Heart right ventricle (tissue), 16 donors: ENCODE results near the gene AQR. TPM values are rescaled to one million over a fixed set of nuclear protein-coding genes. Genes with fewer than 3 reads are reported as not detected.
A peak's percentile ranks its signal among the peaks of the same experiment; 100 is the strongest.

Source experiments
- ATAC-seq, 8 donors: fragments of 200-7000 bp; cut with Tn5 transposase; one replicate each; pipeline ENCODE4 v1.9.1; 2020; ENCODE audit warnings: mild to moderate bottlenecking in 8 of 8, moderate library complexity in 8 of 8, moderate number of reproducible peaks in 1 of 8
- DNase-seq, 2 donors: peaks; one replicate each; pipeline ENCODE4 v3.0.0-alpha.2; 2020
- H3K27ac ChIP-seq, 10 donors: fragments of 200-600 bp; sonication (generic) in 2 of 10; one replicate each; pipeline versions ENCODE4 v1.5.0 to v1.8.0; 2020 to 2022; ENCODE audit warnings: mild to moderate bottlenecking in 3 of 10
- H3K27me3 ChIP-seq, 7 donors: fragments of 200-600 bp; one replicate each; pipeline ENCODE4 v1.8.0; 2021 to 2022; ENCODE audit warnings: mild to moderate bottlenecking in 2 of 7
- H3K36me3 ChIP-seq, 9 donors: fragments of 200-600 bp; sonication (generic) in 1 of 9; one replicate each; pipeline versions ENCODE4 v1.5.0 to v1.8.0; 2020 to 2022; ENCODE audit warnings: mild to moderate bottlenecking in 2 of 9
- H3K4me1 ChIP-seq, 9 donors: fragments of 200-600 bp; sonication (generic) in 1 of 9; one replicate each; pipeline versions ENCODE4 v1.5.0 to v1.8.0; 2020 to 2022; ENCODE audit warnings: mild to moderate bottlenecking in 4 of 9
- H3K4me3 ChIP-seq, 10 donors: fragments of 200-600 bp; sonication (generic) in 2 of 10; one replicate each; pipeline versions ENCODE4 v1.5.0 to v1.8.0; 2020 to 2022; ENCODE audit warnings: mild to moderate bottlenecking in 7 of 10, moderate library complexity in 2 of 10
- H3K9me3 ChIP-seq, 11 donors: fragments of 200-600 bp in 10 of 11; sonication (generic) in 2 of 11; one replicate each; pipeline versions ENCODE4 v1.5.0 to v1.8.0; 2013 to 2022; ENCODE audit warnings: mild to moderate bottlenecking in 2 of 11, control low read depth in 1 of 11, moderate library complexity in 1 of 11
- WGBS, 2 donors: extraction: QIAGEN DNeasy Blood & Tissue Kit; methylation state at CpG; one replicate each; pipeline ENCODE4 v1.1.7; 2013; ENCODE audit warnings: inconsistent platforms in 1 of 2; 5-methylcytosine and 5-hydroxymethylcytosine counted together
- intact Hi-C, 10 donors: fragments of 100-400 bp; cut with DNase I; formaldehyde crosslinking; loops; one replicate each; pipeline versions ENCODE4 v1.11.1 to v1.14.2; 2022
- polyA plus RNA-seq, 2 donors: library from polyadenylated mRNA; stranded (reverse); fragments of 200-250 nt; gene quantifications; one replicate each; pipeline ENCODE4 v1.2.3, GENCODE V29; 2013
- total RNA-seq, 10 donors: library from RNA; stranded (reverse); fragmentation: NEBNext Ultra II Directional in 3 of 10; extraction: Animal tissue kit (Norgen Biotek cat#: 25700) in 3 of 10; gene quantifications; one replicate each; pipeline versions ENCODE4 v1.2.1 to v1.2.4, GENCODE V29; 2021 to 2023
- TF ChIP-seq, protein P1 (sequence below), 9 donors: fragments of 200-600 bp; sonication (generic) in 2 of 9; IDR thresholded peaks; one replicate each; pipeline versions ENCODE4 v1.5.0 to v1.8.0; 2021 to 2022; ENCODE audit warnings: antibody characterized with exemption in 9 of 9, mild to moderate bottlenecking in 5 of 9, moderate library complexity in 1 of 9
- donor health status: Arrhythmogenic right ventricular cardiomyopathy.
- donor health status: ischemic (EF 13 %, LVEDD 7.1; RV severe dilation, severe dysfunction).
- donor health status: healthy with polysubstance abuse.
- donor health status: DM: no; HTN: yes; CAD: no.
- donor health status: DM: no; HTN: no; CAD: no.
- donor health status: ischemic (EF 25% LVEDD 6.9; RV normal size, moderate dysfunction).
- donor health status: ischemic (EF 25% LVEDD 5.7; RV mildly dilated, moderate dysfunction).
- donor health status: healthy.
- donor health status: DM: yes; HTN: yes; CAD: no.
- donor health status: Ischemic cardiomyopathy.
- donor health status: ischemic (EF 35%, LVEDD 5.7; RV mildly dilated, moderate dysfunction).
- donor health status: nonischemic (EF 11% LVEDD 7.7; RV severe dilation, severe dysfunction).
- donor health status: DM: yes; HTN: yes; CAD: no.
- donor health status: PGD.
- donor health status: ischemic (EF 29% LVEDD 5.4; RV normal size, mild dysfunction).
- donor health status: nonischemic (EF 23%, LVEDD 6.1; RV moderate dilation, normal function).

AQR gene
- total and polyA plus RNA-seq, 12 donors = 6.5 to 14.6 (median 10.8) TPM

DNA sequence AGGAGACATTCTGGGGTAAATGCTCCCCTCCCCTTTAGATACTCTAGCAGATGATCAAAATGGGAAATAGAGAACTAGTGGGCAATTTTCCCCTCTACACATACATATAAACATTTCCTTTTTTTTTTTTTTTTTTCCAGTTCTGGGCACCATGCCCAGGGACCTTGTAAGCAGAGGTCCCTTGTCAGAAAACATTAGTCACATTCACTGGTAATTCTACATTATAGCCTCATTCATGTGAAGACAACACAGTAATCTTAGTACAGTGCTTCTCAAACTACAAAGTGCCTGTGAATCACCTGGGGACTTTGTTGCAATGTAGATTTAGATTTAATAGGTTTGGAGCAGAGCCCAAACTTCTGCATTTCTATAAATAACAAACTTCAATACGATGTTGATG is 114.1 kb downstream of the AQR start:
- peak in 6 of 8 donors; percentile 15 to 65 (median 36) for ATAC-seq
- TF ChIP-seq, protein P1, sequence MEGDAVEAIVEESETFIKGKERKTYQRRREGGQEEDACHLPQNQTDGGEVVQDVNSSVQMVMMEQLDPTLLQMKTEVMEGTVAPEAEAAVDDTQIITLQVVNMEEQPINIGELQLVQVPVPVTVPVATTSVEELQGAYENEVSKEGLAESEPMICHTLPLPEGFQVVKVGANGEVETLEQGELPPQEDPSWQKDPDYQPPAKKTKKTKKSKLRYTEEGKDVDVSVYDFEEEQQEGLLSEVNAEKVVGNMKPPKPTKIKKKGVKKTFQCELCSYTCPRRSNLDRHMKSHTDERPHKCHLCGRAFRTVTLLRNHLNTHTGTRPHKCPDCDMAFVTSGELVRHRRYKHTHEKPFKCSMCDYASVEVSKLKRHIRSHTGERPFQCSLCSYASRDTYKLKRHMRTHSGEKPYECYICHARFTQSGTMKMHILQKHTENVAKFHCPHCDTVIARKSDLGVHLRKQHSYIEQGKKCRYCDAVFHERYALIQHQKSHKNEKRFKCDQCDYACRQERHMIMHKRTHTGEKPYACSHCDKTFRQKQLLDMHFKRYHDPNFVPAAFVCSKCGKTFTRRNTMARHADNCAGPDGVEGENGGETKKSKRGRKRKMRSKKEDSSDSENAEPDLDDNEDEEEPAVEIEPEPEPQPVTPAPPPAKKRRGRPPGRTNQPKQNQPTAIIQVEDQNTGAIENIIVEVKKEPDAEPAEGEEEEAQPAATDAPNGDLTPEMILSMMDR (IDR thresholded peaks at IDR 0.05) = no peak
- 15 to 26% methylated on average over 1 of the region's 1 CpG for WGBS, 2 donors

DNA sequence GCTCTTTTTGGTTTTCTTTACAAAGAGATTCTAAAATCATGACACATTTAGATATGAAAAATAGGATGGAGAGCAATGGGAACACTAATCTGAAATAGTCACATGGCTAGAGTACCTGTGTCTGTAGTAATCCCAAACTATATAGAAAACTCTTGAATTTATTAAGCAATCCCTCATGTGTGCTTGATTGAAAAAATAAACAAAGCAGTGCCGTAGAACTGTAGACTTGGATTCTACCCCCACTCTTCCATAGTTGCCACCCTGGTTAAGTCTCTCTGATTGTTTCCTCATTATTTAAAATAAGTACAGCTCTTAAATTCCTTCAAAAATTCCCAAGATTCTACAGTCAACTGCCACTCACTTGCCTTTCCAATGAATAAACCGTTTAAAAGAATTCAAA is 115.3 kb downstream of the AQR start:
- 91 to 94% methylated on average over 2 of the region's 2 CpGs for WGBS, 2 donors
- H3K4me1 ChIP-seq = peaks cover 0 to 42% (median 28%) of the 10 kb centered on the region in 9 donors
- ATAC-seq (no peak), DNase-seq (no peak)
- TF ChIP-seq, protein P1 (IDR thresholded peaks at IDR 0.05) = no peak
- no peaks in the 10 kb centered on the region for H3K27me3 ChIP-seq
- H3K27ac ChIP-seq = no peak overlapping the region
- no peaks in the 10 kb centered on the region for H3K9me3 ChIP-seq
- peaks cover 0 to 38% (median 17%) of the 10 kb centered on the region in 9 donors for H3K36me3 ChIP-seq
- intact Hi-C loops = loop anchor here in 2 of 10 donors (5.0 to 10.0 kb wide), 2 partner anchors 57 to 61 kb away; partner anchors contain the start of gene ACTC1 (in 1 of the 2)
- no peak overlapping the region for H3K4me3 ChIP-seq

More for the DNA sequence above, 114.1 kb downstream of the AQR start:
- no peak overlapping the region for H3K4me3 ChIP-seq
- intact Hi-C loops = loop anchor here in 1 of 10 donors (10.0 kb wide), 1 partner anchor 59 kb away; no protein-coding TSS in a partner anchor
- H3K9me3 ChIP-seq = no peaks in the 10 kb centered on the region
- no peaks in the 10 kb centered on the region for H3K27me3 ChIP-seq
- peaks cover 0 to 50% (median 24%) of the 10 kb centered on the region in 9 donors for H3K36me3 ChIP-seq
- peaks cover 0 to 42% (median 28%) of the 10 kb centered on the region in 9 donors for H3K4me1 ChIP-seq
- peak overlapping the region in 7 of 10 donors; percentile 5 to 50 (median 19) for H3K27ac ChIP-seq
- no peak for DNase-seq

GRCh38 chr15:34853001-34853758 is 116.4 kb downstream of the AQR start:
- no peak overlapping the region for H3K4me3 ChIP-seq
- DNase-seq = no peak
- peaks cover 0 to 42% (median 28%) of the 10 kb centered on the region in 9 donors for H3K4me1 ChIP-seq
- intact Hi-C loops = loop anchor here in 2 of 10 donors (5.0 to 10.0 kb wide), 2 partner anchors 56 to 62 kb away; partner anchors contain the start of gene ACTC1 (in 1 of the 2)
- TF ChIP-seq, protein P1 (IDR thresholded peaks at IDR 0.05) = no peak
- peaks cover 0 to 27% (median 8%) of the 10 kb centered on the region in 9 donors for H3K36me3 ChIP-seq
- 32 to 41% methylated on average over 2 of the region's 2 CpGs for WGBS, 2 donors
- peak overlapping the region in 5 of 10 donors; percentile 10 to 57 (median 27) for H3K27ac ChIP-seq
- no peaks in the 10 kb centered on the region for H3K27me3 ChIP-seq
- no peaks in the 10 kb centered on the region for H3K9me3 ChIP-seq
- ATAC-seq = peak in 6 of 8 donors; percentile 39 to 79 (median 55)

GRCh38 chr15:34851751-34852150 is 117.8 kb downstream of the AQR start:
- peaks cover 0 to 42% (median 28%) of the 10 kb centered on the region in 9 donors for H3K4me1 ChIP-seq
- peaks cover 0 to 13% (median 7%) of the 10 kb centered on the region in 9 donors for H3K36me3 ChIP-seq
- TF ChIP-seq, protein P1 (IDR thresholded peaks at IDR 0.05) = no peak
- H3K9me3 ChIP-seq = no peaks in the 10 kb centered on the region
- intact Hi-C loops = loop anchor here in 2 of 10 donors (5.0 to 10.0 kb wide), 2 partner anchors 54 to 63 kb away; partner anchors contain the start of gene ACTC1 (in 1 of the 2)
- WGBS, 2 donors = 94% methylated on average over 4 of the region's 4 CpGs
- no peaks in the 10 kb centered on the region for H3K27me3 ChIP-seq
- no peak overlapping the region for H3K27ac ChIP-seq
- no peak overlapping the region for H3K4me3 ChIP-seq
- ATAC-seq (no peak), DNase-seq (no peak)
